ENCODE results near the gene SPTBN1. TPM values are rescaled to one million over a fixed set of nuclear protein-coding genes. Genes with fewer than 3 reads are reported as not detected.
"Not testable (repeated sequence)": the region's sequence is repeated elsewhere in the genome, so short reads cannot be mapped to it uniquely, and the experiment has no call there.

SPTBN1 gene
- total RNA-seq, 2 donors from 2014 or later, result 179 to 194 TPM

DNA sequence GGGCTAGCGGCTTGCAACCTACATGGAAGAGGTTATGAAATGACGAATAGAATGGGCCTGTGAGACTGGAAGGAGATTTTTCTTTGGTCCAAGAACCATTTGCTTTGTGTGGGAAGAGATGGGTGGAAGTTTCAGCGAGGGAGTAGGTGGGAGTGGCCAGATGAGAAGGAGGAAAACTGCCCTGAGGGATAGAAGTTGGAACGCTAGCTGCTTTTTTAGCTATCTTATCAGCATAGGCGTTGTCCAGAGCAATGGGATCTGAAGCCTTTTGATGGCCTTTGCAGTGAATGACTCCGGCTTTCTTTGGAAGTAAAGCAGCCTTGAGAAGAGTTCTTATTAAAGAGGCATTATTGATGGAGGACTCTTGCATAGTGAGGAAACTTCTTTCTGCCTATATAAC is 52.4 kb downstream of the SPTBN1 start:
- WGBS, 2 experiments (ENCODE audit: insufficient coverage in 1 of 2, insufficient read length in 1 of 2), result 94 to 98% methylated on average over 6 of the region's 6 CpGs
- Histone ChIP-seq H3K4me1 (ENCODE audit: control insufficient read depth, insufficient read depth, low read length) (peaks cover 4% of the 10 kb centered on the region), H3K27ac (ENCODE audit: low read depth, low read length) (no peak overlapping the region), H3K4me3 (ENCODE audit: low read length) (no peak overlapping the region), H3K9ac (ENCODE audit: extremely low read depth, low read length, poor library complexity, severe bottlenecking) (no peak overlapping the region), H3K27me3 (ENCODE audit: control insufficient read depth, insufficient read depth, low read length, poor library complexity, severe bottlenecking) (no peaks in the 10 kb centered on the region), H3K9me3 (ENCODE audit: control insufficient read depth, low read length) (no peaks in the 10 kb centered on the region), H3K36me3 (ENCODE audit: control insufficient read depth, insufficient read depth, low read length) (no peaks in the 10 kb centered on the region)
- Mint-ChIP-seq H3K27me3 (ENCODE audit: insufficient read depth) (no peaks in the 10 kb centered on the region), H3K27ac (no peak overlapping the region), H3K36me3 (ENCODE audit: low read depth) (no peaks in the 10 kb centered on the region), H3K9me3 (no peaks in the 10 kb centered on the region), H3K4me3 (no peak overlapping the region), H3K4me1 (peaks cover 30% of the 10 kb centered on the region)
- TF ChIP-seq, protein P1, sequence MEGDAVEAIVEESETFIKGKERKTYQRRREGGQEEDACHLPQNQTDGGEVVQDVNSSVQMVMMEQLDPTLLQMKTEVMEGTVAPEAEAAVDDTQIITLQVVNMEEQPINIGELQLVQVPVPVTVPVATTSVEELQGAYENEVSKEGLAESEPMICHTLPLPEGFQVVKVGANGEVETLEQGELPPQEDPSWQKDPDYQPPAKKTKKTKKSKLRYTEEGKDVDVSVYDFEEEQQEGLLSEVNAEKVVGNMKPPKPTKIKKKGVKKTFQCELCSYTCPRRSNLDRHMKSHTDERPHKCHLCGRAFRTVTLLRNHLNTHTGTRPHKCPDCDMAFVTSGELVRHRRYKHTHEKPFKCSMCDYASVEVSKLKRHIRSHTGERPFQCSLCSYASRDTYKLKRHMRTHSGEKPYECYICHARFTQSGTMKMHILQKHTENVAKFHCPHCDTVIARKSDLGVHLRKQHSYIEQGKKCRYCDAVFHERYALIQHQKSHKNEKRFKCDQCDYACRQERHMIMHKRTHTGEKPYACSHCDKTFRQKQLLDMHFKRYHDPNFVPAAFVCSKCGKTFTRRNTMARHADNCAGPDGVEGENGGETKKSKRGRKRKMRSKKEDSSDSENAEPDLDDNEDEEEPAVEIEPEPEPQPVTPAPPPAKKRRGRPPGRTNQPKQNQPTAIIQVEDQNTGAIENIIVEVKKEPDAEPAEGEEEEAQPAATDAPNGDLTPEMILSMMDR (conservative IDR thresholded peaks at IDR 0.05), result no peak
- DNase-seq, result no peak

DNA sequence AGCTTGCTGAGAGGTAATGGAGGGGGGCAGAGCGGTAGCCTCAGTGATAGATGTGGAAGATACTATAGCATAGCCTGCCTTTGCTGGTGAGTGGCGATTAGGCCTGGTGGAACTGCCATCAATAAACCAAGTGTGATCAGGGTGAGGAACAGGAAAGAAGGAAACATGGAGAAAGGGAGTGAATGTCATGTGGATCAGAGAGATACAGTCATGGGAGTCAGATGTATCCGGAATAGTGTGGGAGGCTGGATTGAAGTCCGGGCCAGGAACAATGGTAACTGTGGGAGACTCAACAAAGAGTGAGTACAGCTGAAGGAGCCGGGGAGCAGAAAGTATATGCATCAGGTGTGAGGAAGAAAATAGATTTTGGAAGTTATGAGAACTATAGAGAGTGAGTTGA is 52.9 kb downstream of the SPTBN1 start:
- H3K9me3 Mint-ChIP-seq; H3K4me1 ChIP-seq (ENCODE audit: control insufficient read depth, insufficient read depth, low read length); H3K27me3 Mint-ChIP-seq (ENCODE audit: insufficient read depth); H3K36me3 Mint-ChIP-seq (ENCODE audit: low read depth); H3K9me3 ChIP-seq (ENCODE audit: control insufficient read depth, low read length); H3K27ac ChIP-seq (ENCODE audit: low read depth, low read length); H3K36me3 ChIP-seq (ENCODE audit: control insufficient read depth, insufficient read depth, low read length); H3K4me3 ChIP-seq (ENCODE audit: low read length); H3K27ac Mint-ChIP-seq; H3K27me3 ChIP-seq (ENCODE audit: control insufficient read depth, insufficient read depth, low read length, poor library complexity, severe bottlenecking); H3K9ac ChIP-seq (ENCODE audit: extremely low read depth, low read length, poor library complexity, severe bottlenecking); DNase-seq; H3K4me3 Mint-ChIP-seq: not testable (repeated sequence)
- peaks cover 28% of the 10 kb centered on the region for H3K4me1 Mint-ChIP-seq
- 92 to 97% methylated on average over 5 of the region's 5 CpGs for WGBS, 2 experiments (ENCODE audit: insufficient coverage in 1 of 2, insufficient read length in 1 of 2)

DNA sequence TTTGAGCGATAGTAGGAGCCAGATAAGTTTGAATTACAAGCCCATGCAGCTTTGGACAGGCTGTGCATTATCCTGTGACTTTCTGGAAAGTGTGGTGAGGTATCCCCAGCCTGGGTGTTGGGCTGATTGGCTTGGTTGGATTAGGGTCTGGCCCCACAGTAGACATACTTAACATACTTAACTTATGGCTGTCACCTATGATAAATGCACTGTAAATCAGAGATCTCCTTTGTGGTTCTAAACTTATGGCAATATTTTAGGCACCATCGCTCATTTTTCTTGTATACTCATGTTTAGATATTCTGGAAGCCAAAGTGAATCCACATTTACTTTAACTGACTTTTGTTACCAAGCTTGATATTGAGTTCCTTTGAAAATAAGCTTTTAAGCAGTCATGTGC is 54.8 kb downstream of the SPTBN1 start:
- Mint-ChIP-seq H3K4me1 (peaks cover 17% of the 10 kb centered on the region), H3K27me3 (ENCODE audit: insufficient read depth) (no peaks in the 10 kb centered on the region), H3K4me3 (no peak overlapping the region), H3K9me3 (no peaks in the 10 kb centered on the region), H3K36me3 (ENCODE audit: low read depth) (no peaks in the 10 kb centered on the region), H3K27ac (no peak overlapping the region)
- WGBS, 2 experiments (ENCODE audit: insufficient coverage in 1 of 2, insufficient read length in 1 of 2), result 95 to 100% methylated on average over 2 of the region's 2 CpGs
- TF ChIP-seq, protein P1 (conservative IDR thresholded peaks at IDR 0.05), result no peak
- peaks cover 4% of the 10 kb centered on the region for H3K4me1 ChIP-seq (ENCODE audit: control insufficient read depth, insufficient read depth, low read length)
- H3K27me3 ChIP-seq (ENCODE audit: control insufficient read depth, insufficient read depth, low read length, poor library complexity, severe bottlenecking), result no peaks in the 10 kb centered on the region
- H3K9ac ChIP-seq (ENCODE audit: extremely low read depth, low read length, poor library complexity, severe bottlenecking), result no peak overlapping the region
- no peak for DNase-seq
- no peaks in the 10 kb centered on the region for H3K9me3 ChIP-seq (ENCODE audit: control insufficient read depth, low read length)
- H3K4me3 ChIP-seq (ENCODE audit: low read length), result no peak overlapping the region
- no peak overlapping the region for H3K27ac ChIP-seq (ENCODE audit: low read depth, low read length)
- H3K36me3 ChIP-seq (ENCODE audit: control insufficient read depth, insufficient read depth, low read length), result no peaks in the 10 kb centered on the region

GRCh38 chr2:54512183-54512582 is 56.1 kb downstream of the SPTBN1 start:
- Histone ChIP-seq H3K4me3 (ENCODE audit: low read length) (no peak overlapping the region), H3K27me3 (ENCODE audit: control insufficient read depth, insufficient read depth, low read length, poor library complexity, severe bottlenecking) (no peaks in the 10 kb centered on the region), H3K4me1 (ENCODE audit: control insufficient read depth, insufficient read depth, low read length) (peaks cover 11% of the 10 kb centered on the region), H3K27ac (ENCODE audit: low read depth, low read length) (no peak overlapping the region), H3K9me3 (ENCODE audit: control insufficient read depth, low read length) (no peaks in the 10 kb centered on the region), H3K36me3 (ENCODE audit: control insufficient read depth, insufficient read depth, low read length) (no peaks in the 10 kb centered on the region), H3K9ac (ENCODE audit: extremely low read depth, low read length, poor library complexity, severe bottlenecking) (no peak overlapping the region)
- DNase-seq, result no peak
- Mint-ChIP-seq H3K36me3 (ENCODE audit: low read depth) (no peaks in the 10 kb centered on the region), H3K4me1 (peaks cover 29% of the 10 kb centered on the region), H3K9me3 (no peaks in the 10 kb centered on the region), H3K27ac (no peak overlapping the region), H3K4me3 (no peak overlapping the region), H3K27me3 (ENCODE audit: insufficient read depth) (no peaks in the 10 kb centered on the region)
- TF ChIP-seq, protein P1 (conservative IDR thresholded peaks at IDR 0.05), result no peak
- 100% methylated on average over 1 to 2 of the region's 3 CpGs for WGBS, 2 experiments (ENCODE audit: insufficient coverage in 1 of 2, insufficient read length in 1 of 2)

Measured in endodermal cell (in vitro differentiated cells).